ENCODE measurements around the gene CNIH3. TPM values are rescaled to one million over a fixed set of nuclear protein-coding genes. Genes with fewer than 3 reads are reported as not detected.
"Not testable (repeated sequence)": the region's sequence is repeated elsewhere in the genome, so short reads cannot be mapped to it uniquely, and the experiment has no call there.

CNIH3 gene
- total RNA-seq, result 5.3 TPM

GRCh38 chr1:224615861-224616755, at the start of gene CNIH3:
TSS of gene CNIH3 (plus strand) at chr1:224616317. CDS start at chr1:224617175, 858 bp downstream.
- DNase-seq (ENCODE audit: low spot score), result no peak

GRCh38 chr1:224566492-224566891, 49.6 kb upstream of the CNIH3 start:
- DNase-seq (ENCODE audit: low spot score), result not testable (repeated sequence)

GRCh38 chr1:224569276-224569675, 46.8 kb upstream of the CNIH3 start:
- no peak for DNase-seq (ENCODE audit: low spot score)

- DNase-seq (ENCODE audit: low spot score), result not testable (repeated sequence)
Measured at GRCh38 chr1:224571975-224572374, 44.1 kb upstream of the CNIH3 start.

GRCh38 chr1:224579526-224579925, 36.6 kb upstream of the CNIH3 start:
- no peak for DNase-seq (ENCODE audit: low spot score)

- no peak for DNase-seq (ENCODE audit: low spot score)
Measured at GRCh38 chr1:224580006-224580405, 36.1 kb upstream of the CNIH3 start.

GRCh38 chr1:224582041-224582440, 34.1 kb upstream of the CNIH3 start:
- DNase-seq (ENCODE audit: low spot score), result no peak

- no peak for DNase-seq (ENCODE audit: low spot score)
Measured at GRCh38 chr1:224583774-224584173, 32.3 kb upstream of the CNIH3 start.

GRCh38 chr1:224585051-224585450, 31.1 kb upstream of the CNIH3 start:
- DNase-seq (ENCODE audit: low spot score), result no peak

GRCh38 chr1:224587051-224587450, 29.1 kb upstream of the CNIH3 start:
- DNase-seq (ENCODE audit: low spot score), result no peak

- DNase-seq (ENCODE audit: low spot score), result no peak
Measured at GRCh38 chr1:224588515-224588914, 27.6 kb upstream of the CNIH3 start.

GRCh38 chr1:224589006-224589405, 27.1 kb upstream of the CNIH3 start:
- no peak for DNase-seq (ENCODE audit: low spot score)

- no peak for DNase-seq (ENCODE audit: low spot score)
Measured at GRCh38 chr1:224591326-224591725, 24.8 kb upstream of the CNIH3 start.

- DNase-seq (ENCODE audit: low spot score), result no peak
Measured at GRCh38 chr1:224592636-224593582, 23.2 kb upstream of the CNIH3 start.

- no peak for DNase-seq (ENCODE audit: low spot score)
Measured at GRCh38 chr1:224594360-224594759, 21.8 kb upstream of the CNIH3 start.

GRCh38 chr1:224594851-224595250, 21.3 kb upstream of the CNIH3 start:
- no peak for DNase-seq (ENCODE audit: low spot score)

GRCh38 chr1:224605482-224606181, 10.5 kb upstream of the CNIH3 start:
- DNase-seq (ENCODE audit: low spot score), result no peak

- DNase-seq (ENCODE audit: low spot score), result no peak
Measured at GRCh38 chr1:224607188-224608148, 8.6 kb upstream of the CNIH3 start.

- no peak for DNase-seq (ENCODE audit: low spot score)
Measured at GRCh38 chr1:224609333-224609732, 6.8 kb upstream of the CNIH3 start.

- DNase-seq (ENCODE audit: low spot score), result no peak
Measured at GRCh38 chr1:224612246-224612645, 3.9 kb upstream of the CNIH3 start.

- no peak for DNase-seq (ENCODE audit: low spot score)
Measured at GRCh38 chr1:224613486-224613885, 2.6 kb upstream of the CNIH3 start.
